Activated T-cell treated with anti-CD3 and anti-CD28 coated beads, Interleukin-2, amount 50 U/mL, for 4 hours (primary cell): ENCODE results near the gene EHBP1. TPM values are rescaled to one million over a fixed set of nuclear protein-coding genes. Genes with fewer than 3 reads are reported as not detected.
"Not testable (repeated sequence)": the region's sequence is repeated elsewhere in the genome, so short reads cannot be mapped to it uniquely, and the experiment has no call there.

Experiments used
- ATAC-seq, 2 donors: fragments of 200-7000 bp; cut with Tn5 transposase; one replicate each; pipeline ENCODE4 v1.10.0; 2021
- DNase-seq: peaks from one replicate; pipeline ENCODE4 v3.0.0-alpha.2; 2020
- H3K27me3 Mint-ChIP-seq: one replicate; pipeline ENCODE4 v1.8.0; 2021; ENCODE audit warnings: low read depth, mixed read lengths
- H3K36me3 Mint-ChIP-seq: one replicate; pipeline ENCODE4 v1.8.0; 2022; ENCODE audit warnings: mixed read lengths; ENCODE audit not compliant: insufficient read depth
- H3K4me1 Mint-ChIP-seq: one replicate; pipeline ENCODE4 v1.8.0; 2021; ENCODE audit warnings: low read depth, mixed read lengths
- H3K4me3 Mint-ChIP-seq: one replicate; pipeline ENCODE4 v1.8.0; 2021; ENCODE audit warnings: mild to moderate bottlenecking, moderate library complexity, mixed read lengths
- H3K9me3 Mint-ChIP-seq: one replicate; pipeline ENCODE4 v1.8.0; 2021; ENCODE audit warnings: mixed read lengths
- total RNA-seq, 3 donors: library from RNA; stranded (reverse); gene quantifications; one replicate each; pipeline ENCODE4 v1.2.1, GENCODE V29; 2021

The EHBP1 gene
- total RNA-seq, 3 donors from 2014 or later = 19.8 to 21.4 (median 20.2) TPM

DNA sequence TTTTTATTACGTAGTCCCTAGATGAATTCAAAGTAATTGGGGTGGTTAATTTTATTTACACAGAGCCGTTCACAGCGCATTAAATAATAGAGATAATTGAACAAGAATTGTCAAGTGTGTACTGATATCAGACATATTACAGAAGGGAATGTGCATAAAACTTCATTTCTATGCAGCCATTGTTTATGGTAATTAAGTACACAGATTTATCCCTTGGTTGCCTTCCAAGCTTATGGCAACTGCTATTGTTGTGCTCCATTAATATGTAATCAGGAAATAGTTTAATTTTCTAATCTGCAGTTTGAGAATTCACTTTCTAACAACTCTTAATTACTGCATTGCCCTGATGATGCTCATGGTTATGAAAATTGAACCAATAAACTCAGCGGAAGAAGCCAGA, 297.8 kb downstream of the EHBP1 start:
- Mint-ChIP-seq H3K4me1 (no peaks in the 10 kb centered on the region), H3K4me3 (no peak overlapping the region), H3K36me3 (peaks cover 14% of the 10 kb centered on the region), H3K9me3 (no peaks in the 10 kb centered on the region), H3K27me3 (no peaks in the 10 kb centered on the region)
- DNase-seq = no peak
- no peak for ATAC-seq

- H3K4me3 Mint-ChIP-seq = no peak overlapping the region
- DNase-seq (no peak), ATAC-seq (no peak)
- no peaks in the 10 kb centered on the region for H3K4me1 Mint-ChIP-seq
- no peaks in the 10 kb centered on the region for H3K9me3 Mint-ChIP-seq
- peaks cover 9% of the 10 kb centered on the region for H3K36me3 Mint-ChIP-seq
- H3K27me3 Mint-ChIP-seq = no peaks in the 10 kb centered on the region
Measured at GRCh38 chr2:63007813-63008458, 302.4 kb downstream of the EHBP1 start.

DNA sequence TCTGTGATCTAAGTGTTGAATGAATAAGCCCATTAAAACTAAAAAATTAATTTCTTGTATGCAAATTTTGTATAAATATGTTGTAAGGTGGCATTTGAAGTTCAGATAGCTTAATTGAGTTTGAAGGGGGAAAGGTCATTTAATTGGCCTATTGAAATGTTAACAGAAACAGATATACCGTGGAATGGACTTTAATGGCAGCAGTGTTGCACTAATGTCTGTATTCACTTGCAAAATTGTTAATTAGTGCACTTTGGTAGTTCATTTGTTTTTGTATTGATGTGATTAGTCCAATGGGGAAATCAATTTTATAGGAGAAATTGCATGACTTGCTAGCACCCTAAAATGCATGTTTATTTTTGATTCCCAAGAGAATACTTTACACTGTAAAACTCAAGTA, 303.3 kb downstream of the EHBP1 start:
- Mint-ChIP-seq H3K9me3 (no peaks in the 10 kb centered on the region), H3K27me3 (no peaks in the 10 kb centered on the region), H3K4me1 (no peaks in the 10 kb centered on the region), H3K36me3 (peaks cover 15% of the 10 kb centered on the region), H3K4me3 (no peak overlapping the region)
- DNase-seq (no peak), ATAC-seq (no peak)

GRCh38 chr2:63009490-63009889, 304.0 kb downstream of the EHBP1 start:
- Mint-ChIP-seq H3K4me1 (no peaks in the 10 kb centered on the region), H3K27me3 (no peaks in the 10 kb centered on the region)
- no peak for ATAC-seq

GRCh38 chr2:63012541-63012940, 307.0 kb downstream of the EHBP1 start:
- ATAC-seq = no peak
- DNase-seq = no peak
- Mint-ChIP-seq H3K4me1 (no peaks in the 10 kb centered on the region), H3K9me3 (no peaks in the 10 kb centered on the region), H3K4me3 (no peak overlapping the region), H3K36me3 (peaks cover 12% of the 10 kb centered on the region), H3K27me3 (no peaks in the 10 kb centered on the region)

More at GRCh38 chr2:63009490-63009889, 304.0 kb downstream of the EHBP1 start:
- peaks cover 12% of the 10 kb centered on the region for H3K36me3 Mint-ChIP-seq
- no peak for DNase-seq
- H3K4me3 Mint-ChIP-seq = no peak overlapping the region
- H3K9me3 Mint-ChIP-seq = no peaks in the 10 kb centered on the region

GRCh38 chr2:63013438-63013837, 307.9 kb downstream of the EHBP1 start:
- ATAC-seq = no peak
- no peaks in the 10 kb centered on the region for H3K27me3 Mint-ChIP-seq
- no peak overlapping the region for H3K4me3 Mint-ChIP-seq
- no peaks in the 10 kb centered on the region for H3K9me3 Mint-ChIP-seq
- DNase-seq = no peak
- H3K4me1 Mint-ChIP-seq = no peaks in the 10 kb centered on the region
- H3K36me3 Mint-ChIP-seq = peaks cover 12% of the 10 kb centered on the region

DNA sequence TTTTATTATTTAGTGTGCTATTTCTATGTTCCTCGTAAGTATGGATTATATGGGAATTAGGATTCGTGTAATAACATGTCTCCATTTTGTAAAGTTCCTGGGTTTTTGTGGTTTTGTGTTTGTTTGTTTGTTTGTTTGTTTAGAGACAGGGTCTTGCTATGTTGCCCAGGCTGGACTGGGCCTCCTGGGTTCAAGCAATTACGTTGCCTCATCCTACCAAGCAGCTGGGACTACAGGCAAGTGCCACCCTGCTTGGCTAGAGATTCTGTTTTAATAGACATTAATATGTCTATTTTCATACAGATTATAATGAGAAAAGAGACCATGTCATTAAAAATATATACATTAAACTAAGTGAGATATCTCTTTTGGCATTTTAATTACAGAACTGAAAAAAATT, 309.9 kb downstream of the EHBP1 start:
- DNase-seq (no peak), ATAC-seq (no peak)
- Mint-ChIP-seq H3K36me3 (peaks cover 12% of the 10 kb centered on the region), H3K9me3 (no peaks in the 10 kb centered on the region), H3K27me3 (no peaks in the 10 kb centered on the region), H3K4me3 (no peak overlapping the region), H3K4me1 (no peaks in the 10 kb centered on the region)

DNA sequence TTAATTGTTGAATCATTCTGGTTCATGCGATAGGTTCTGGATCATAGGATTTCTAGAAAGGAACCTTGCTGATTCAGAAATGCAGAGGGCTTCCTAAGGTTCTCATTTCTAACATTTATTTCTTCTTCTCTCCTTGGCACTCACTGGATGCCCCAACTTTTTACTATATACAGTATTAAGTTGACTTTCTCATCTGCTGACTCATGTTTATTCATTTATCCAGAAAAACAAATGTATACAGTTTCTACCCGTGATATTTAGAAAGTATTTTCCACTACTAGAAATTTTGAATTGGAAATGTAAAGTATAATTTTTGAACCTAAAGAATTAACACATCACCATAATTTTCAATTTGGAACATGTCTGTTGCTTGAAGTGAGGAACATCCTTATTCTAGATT, 312.9 kb downstream of the EHBP1 start:
- Mint-ChIP-seq H3K4me3 (no peak overlapping the region), H3K4me1 (no peaks in the 10 kb centered on the region), H3K27me3 (no peaks in the 10 kb centered on the region), H3K36me3 (peaks cover 10% of the 10 kb centered on the region), H3K9me3 (no peaks in the 10 kb centered on the region)
- ATAC-seq = no peak
- DNase-seq = no peak

DNA sequence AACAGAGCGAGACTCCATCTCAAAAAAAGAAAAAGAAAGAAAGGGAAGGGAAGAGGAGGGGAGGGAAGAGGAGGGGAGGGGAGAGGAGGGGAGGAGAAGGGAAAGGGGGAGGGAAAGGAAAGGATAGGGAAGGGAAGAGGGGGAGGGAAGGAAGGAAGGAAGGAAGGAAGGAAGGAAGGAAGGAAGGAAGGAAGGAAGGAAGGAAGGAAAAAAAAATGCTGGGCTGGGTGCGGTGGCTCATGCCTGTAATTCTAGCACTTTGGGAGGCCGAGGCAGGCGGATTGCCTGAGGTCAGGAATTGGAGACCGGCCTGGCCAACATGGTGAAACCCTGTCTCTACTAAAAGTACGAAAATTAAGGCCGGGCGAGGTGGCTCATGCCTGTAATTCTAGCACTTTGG, 314.2 kb downstream of the EHBP1 start:
- not testable (repeated sequence) for H3K4me3 Mint-ChIP-seq, H3K9me3 Mint-ChIP-seq, H3K36me3 Mint-ChIP-seq, H3K4me1 Mint-ChIP-seq, ATAC-seq, H3K27me3 Mint-ChIP-seq, DNase-seq

GRCh38 chr2:63023444-63023843, 317.9 kb downstream of the EHBP1 start:
- no peaks in the 10 kb centered on the region for H3K4me1 Mint-ChIP-seq
- H3K4me3 Mint-ChIP-seq = no peak overlapping the region
- peaks cover 16% of the 10 kb centered on the region for H3K36me3 Mint-ChIP-seq
- H3K27me3 Mint-ChIP-seq = no peaks in the 10 kb centered on the region
- H3K9me3 Mint-ChIP-seq = no peaks in the 10 kb centered on the region
- ATAC-seq (no peak), DNase-seq (no peak)

- Mint-ChIP-seq H3K9me3 (no peaks in the 10 kb centered on the region), H3K4me1 (no peaks in the 10 kb centered on the region), H3K4me3 (no peak overlapping the region), H3K27me3 (no peaks in the 10 kb centered on the region), H3K36me3 (peaks cover 14% of the 10 kb centered on the region)
- ATAC-seq (no peak), DNase-seq (no peak)
Measured at GRCh38 chr2:63027220-63027619, 321.7 kb downstream of the EHBP1 start.

DNA sequence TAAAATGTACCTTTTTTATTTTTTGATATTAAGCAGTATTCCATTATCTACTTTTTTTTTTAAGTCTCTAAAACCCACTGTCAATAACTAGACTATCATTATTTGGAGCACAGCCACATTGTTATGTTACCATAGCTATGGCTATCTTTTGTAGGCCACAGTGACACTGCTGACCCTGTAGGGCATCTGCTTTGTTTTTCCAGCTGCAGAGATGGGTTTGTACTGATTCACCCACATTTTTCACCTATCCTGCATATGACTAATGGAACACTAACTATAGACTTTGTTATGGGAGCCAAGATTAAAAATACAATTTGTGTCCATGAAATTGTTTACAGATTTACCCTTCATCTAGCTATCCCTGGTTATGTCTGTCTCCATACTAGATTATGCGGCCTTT, 323.5 kb downstream of the EHBP1 start:
- Mint-ChIP-seq H3K4me1 (no peaks in the 10 kb centered on the region), H3K4me3 (no peak overlapping the region), H3K9me3 (no peaks in the 10 kb centered on the region), H3K36me3 (peaks cover 11% of the 10 kb centered on the region), H3K27me3 (no peaks in the 10 kb centered on the region)
- no peak for ATAC-seq
- DNase-seq = no peak

GRCh38 chr2:63034526-63034925, 329.0 kb downstream of the EHBP1 start:
- DNase-seq (no peak), ATAC-seq (no peak)
- Mint-ChIP-seq H3K36me3 (peaks cover 4% of the 10 kb centered on the region), H3K9me3 (no peaks in the 10 kb centered on the region), H3K4me1 (no peaks in the 10 kb centered on the region), H3K27me3 (no peaks in the 10 kb centered on the region), H3K4me3 (no peak overlapping the region)

DNA sequence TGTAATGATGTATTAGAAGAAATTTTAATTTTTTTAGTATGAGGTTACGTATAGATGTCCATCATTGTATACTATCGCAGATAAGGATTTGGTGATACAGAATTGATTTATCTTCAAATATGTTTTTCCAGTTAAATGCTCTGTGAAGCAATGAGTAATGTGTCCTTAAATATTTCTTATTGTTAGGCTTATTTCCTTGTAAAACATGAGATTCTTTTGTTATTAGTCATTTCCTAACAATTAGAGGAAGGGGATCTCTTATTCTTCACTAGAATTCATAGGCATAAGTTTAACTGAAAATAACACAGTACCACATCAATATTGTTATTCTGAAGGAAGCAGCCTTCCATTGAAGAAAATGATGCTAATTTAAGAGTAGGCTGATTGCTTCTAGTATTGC, 329.7 kb downstream of the EHBP1 start:
- H3K36me3 Mint-ChIP-seq = peaks cover 5% of the 10 kb centered on the region
- H3K27me3 Mint-ChIP-seq = no peaks in the 10 kb centered on the region
- H3K9me3 Mint-ChIP-seq = no peaks in the 10 kb centered on the region
- DNase-seq (no peak), ATAC-seq (no peak)
- no peaks in the 10 kb centered on the region for H3K4me1 Mint-ChIP-seq
- no peak overlapping the region for H3K4me3 Mint-ChIP-seq

DNA sequence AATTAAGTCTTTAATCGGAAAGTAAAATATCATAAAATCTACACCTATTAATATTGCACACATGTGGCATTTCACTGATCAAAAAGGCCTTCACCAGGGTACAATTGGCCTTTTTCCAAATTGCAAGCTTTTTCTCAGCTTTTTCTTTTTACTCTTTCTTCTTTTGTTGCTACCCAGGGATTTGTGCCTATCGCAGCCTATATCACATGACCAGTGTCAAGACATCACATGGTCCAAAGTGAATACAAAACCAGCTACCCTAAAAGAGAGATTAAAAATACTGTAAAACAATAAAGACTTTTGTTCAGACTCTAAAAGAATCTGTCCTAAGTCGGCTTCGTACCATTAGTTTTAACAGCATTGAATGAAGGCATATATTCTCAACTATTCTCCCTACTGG, 330.1 kb downstream of the EHBP1 start:
- no peak for ATAC-seq
- Mint-ChIP-seq H3K27me3 (no peaks in the 10 kb centered on the region), H3K36me3 (peaks cover 7% of the 10 kb centered on the region), H3K4me3 (no peak overlapping the region), H3K9me3 (no peaks in the 10 kb centered on the region), H3K4me1 (no peaks in the 10 kb centered on the region)
- no peak for DNase-seq

DNA sequence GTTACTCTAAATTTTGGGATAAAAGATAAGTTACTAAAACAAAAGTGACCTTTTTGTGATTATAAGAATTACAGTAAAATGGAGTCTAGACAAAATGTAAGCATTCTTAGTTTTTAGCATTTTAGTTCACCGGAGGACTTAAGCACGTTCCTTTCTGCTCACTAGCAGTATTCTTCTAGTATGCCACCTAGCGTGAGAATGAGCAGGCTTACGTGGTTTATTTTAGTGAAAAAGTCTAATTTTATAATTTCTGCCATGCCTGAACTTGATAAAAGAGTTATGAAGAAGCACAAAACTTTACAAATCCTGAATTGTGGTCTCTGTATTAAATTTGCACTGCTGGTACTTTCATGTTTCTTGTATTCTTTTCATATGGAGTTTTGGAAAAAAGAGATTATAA, 332.5 kb downstream of the EHBP1 start:
- Mint-ChIP-seq H3K4me3 (no peak overlapping the region), H3K9me3 (no peaks in the 10 kb centered on the region), H3K27me3 (no peaks in the 10 kb centered on the region), H3K36me3 (peaks cover 7% of the 10 kb centered on the region), H3K4me1 (no peaks in the 10 kb centered on the region)
- DNase-seq (no peak), ATAC-seq (no peak)
